ENCODE measurements around the gene SBK3. TPM values are rescaled to one million over a fixed set of nuclear protein-coding genes. Genes with fewer than 3 reads are reported as not detected.

The SBK3 gene
- polyA plus RNA-seq, 1 of the 3 experiments (the other 2 are of a cell fraction): 0.03 TPM

DNA sequence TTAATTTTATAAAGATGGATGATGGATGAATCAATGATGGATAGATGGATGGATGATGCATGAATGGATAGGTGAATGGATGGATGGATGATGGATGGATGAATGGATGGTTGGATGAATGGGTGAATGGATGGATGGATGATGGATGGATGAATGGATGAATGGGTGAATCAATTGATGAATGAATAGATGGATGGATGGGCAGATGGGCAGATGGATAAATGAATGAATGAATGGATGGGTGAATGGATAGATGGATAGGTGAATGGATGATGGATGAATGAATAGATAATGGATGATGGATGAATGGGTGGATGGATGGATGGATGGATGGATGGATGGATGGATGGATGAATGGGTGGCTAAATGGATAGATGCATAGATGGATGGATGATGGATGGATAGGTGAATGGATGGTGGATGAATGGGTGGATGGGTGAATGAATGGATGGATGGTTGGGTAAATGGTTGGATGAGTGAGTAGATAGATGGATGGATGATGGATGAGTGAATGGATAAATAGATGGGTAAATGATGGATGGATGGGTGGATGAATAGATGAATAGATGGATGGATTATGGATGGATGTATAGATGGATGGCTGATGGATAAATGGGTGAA, 22.5 kb upstream of the SBK3 start:
- POLR2A ChIA-PET: no interaction called here
- no peaks in the 10 kb centered on the region for H3K9me2 ChIP-seq
- H3F3A ChIP-seq (replicated peaks; ENCODE audit: insufficient read depth): no peaks in the 10 kb centered on the region
- H3K79me2 ChIP-seq (ENCODE audit: insufficient read depth): no peaks in the 10 kb centered on the region
- H3K9me3 ChIP-seq: no peaks in the 10 kb centered on the region
- H4K20me1 ChIP-seq (ENCODE audit: insufficient read depth): no peaks in the 10 kb centered on the region
- no peak for TF ChIP-seq MEF2A (IDR thresholded peaks at IDR 0.05; ENCODE audit: borderline replicate concordance, low read depth)
- no peak for TF ChIP-seq EZH2phosphoT487 (IDR thresholded peaks at IDR 0.05; ENCODE audit: borderline replicate concordance, low read depth)
- TF ChIP-seq POLR2AphosphoS5 (IDR thresholded peaks at IDR 0.05; ENCODE audit: low read depth, low read length): no peak
- TF ChIP-seq SMC3 (IDR thresholded peaks at IDR 0.05; ENCODE audit: low read depth, low read length): no peak
- TF ChIP-seq CTCF (IDR thresholded peaks at IDR 0.05): no peak
- no peak for TF ChIP-seq RFX5 (IDR thresholded peaks at IDR 0.05; ENCODE audit: low read length)
- no peak for TF ChIP-seq GATA2 (CRISPR knock-in tag; IDR thresholded peaks at IDR 0.05)
- no peak for TF ChIP-seq FOXJ3 (CRISPR knock-in tag; IDR thresholded peaks at IDR 0.05)
- no peak for TF ChIP-seq FOSL2 (IDR thresholded peaks at IDR 0.05; ENCODE audit: borderline replicate concordance, low read depth)
- TF ChIP-seq EP300 (IDR thresholded peaks at IDR 0.05; ENCODE audit: borderline replicate concordance in 1 of 2, low read depth in 1 of 2, low read length in 1 of 2): no peak
- TF ChIP-seq PBX3 (IDR thresholded peaks at IDR 0.05): no peak
- H3K36me3 ChIP-seq (replicated peaks in 1 of 2; ENCODE audit: control insufficient read depth in 1 of 2, insufficient read depth in 2 of 2, low read length in 1 of 2): no peaks in the 10 kb centered on the region
- H2AFZ ChIP-seq (ENCODE audit: low read depth): no peak overlapping the region
- no peaks in the 10 kb centered on the region for H3K4me1 ChIP-seq (ENCODE audit: control insufficient read depth in 1 of 2, insufficient read depth in 2 of 2, low read depth in 1 of 2, low read length in 1 of 2)
- H3K9ac ChIP-seq: no peak overlapping the region
- no peak overlapping the region for H3K4me3 ChIP-seq (ENCODE audit: low read depth in 2 of 2, low read length in 1 of 2)
- H3K27me3 ChIP-seq (ENCODE audit: insufficient read depth): no peaks in the 10 kb centered on the region
- H3K4me2 ChIP-seq: no peak overlapping the region
- CTCF ChIA-PET: interaction anchor here (1.2 kb wide), 1 partner anchor 13 kb away, joined by 3 read pairs; the partner anchor contains the start of gene ZNF579
- H3K27ac ChIP-seq (ENCODE audit: low read depth in 2 of 2, low read length in 1 of 2): no peak overlapping the region
- no peak for DNase-seq

DNA sequence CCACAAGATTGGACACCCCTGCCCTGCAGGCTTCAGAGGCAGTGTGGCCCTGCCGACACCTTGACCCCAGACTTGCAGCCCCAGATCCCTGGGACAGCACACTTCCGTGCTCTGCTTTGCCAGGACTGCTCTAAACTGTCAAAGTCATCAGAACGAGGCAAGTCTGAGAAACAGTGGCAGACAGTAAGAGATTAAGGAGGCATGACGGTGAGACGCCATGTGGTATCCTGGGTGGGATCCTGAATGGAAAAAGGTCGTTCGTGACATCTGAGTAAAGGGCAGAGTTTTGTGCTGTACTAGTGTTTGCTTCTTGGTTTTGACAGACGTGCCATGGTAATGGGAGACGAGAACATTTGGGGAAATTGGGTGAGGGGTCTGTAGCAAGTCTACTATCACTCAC, 21.5 kb upstream of the SBK3 start:
- no peaks in the 10 kb centered on the region for H3K9me3 ChIP-seq
- no peak for DNase-seq
- no peaks in the 10 kb centered on the region for H3K36me3 ChIP-seq (replicated peaks in 1 of 2; ENCODE audit: control insufficient read depth in 1 of 2, insufficient read depth in 2 of 2, low read length in 1 of 2)
- H3K79me2 ChIP-seq (ENCODE audit: insufficient read depth): no peaks in the 10 kb centered on the region
- no peaks in the 10 kb centered on the region for H3F3A ChIP-seq (replicated peaks; ENCODE audit: insufficient read depth)
- no peak overlapping the region for H3K4me3 ChIP-seq (ENCODE audit: low read depth in 2 of 2, low read length in 1 of 2)
- H3K9me2 ChIP-seq: no peaks in the 10 kb centered on the region
- no peak overlapping the region for H3K4me2 ChIP-seq
- H3K27ac ChIP-seq (ENCODE audit: low read depth in 2 of 2, low read length in 1 of 2): no peak overlapping the region
- no peak overlapping the region for H3K9ac ChIP-seq
- H2AFZ ChIP-seq (ENCODE audit: low read depth): no peak overlapping the region
- ChIA-PET CTCF (interaction anchor here (1.2 kb wide), 1 partner anchor 14 kb away, joined by 3 read pairs; the partner anchor contains the start of gene ZNF579), POLR2A (no interaction called here)
- 36% methylated on average over 9 of the region's 9 CpGs for WGBS (ENCODE audit: low lambda C conversion rate)
- TF ChIP-seq FOSL2 (IDR thresholded peaks at IDR 0.05; ENCODE audit: borderline replicate concordance, low read depth): no peak
- no peak for TF ChIP-seq MEF2A (IDR thresholded peaks at IDR 0.05; ENCODE audit: borderline replicate concordance, low read depth)
- TF ChIP-seq USF2 (IDR thresholded peaks at IDR 0.05; ENCODE audit: borderline replicate concordance, low read depth, low read length): no peak
- TF ChIP-seq YY1 (IDR thresholded peaks at IDR 0.05; ENCODE audit: low read depth): no peak
- no peak for TF ChIP-seq MAX (IDR thresholded peaks at IDR 0.05; ENCODE audit: low read depth)
- no peak for TF ChIP-seq FOXM1 (IDR thresholded peaks at IDR 0.05; ENCODE audit: low read depth)
- TF ChIP-seq RAD21 (IDR thresholded peaks at IDR 0.05; ENCODE audit: low read length): no peak
- no peak for TF ChIP-seq EP300 (IDR thresholded peaks at IDR 0.05; ENCODE audit: borderline replicate concordance in 1 of 2, low read depth in 1 of 2, low read length in 1 of 2)
- TF ChIP-seq POLR2AphosphoS5 (IDR thresholded peaks at IDR 0.05; ENCODE audit: low read depth, low read length): no peak
- TF ChIP-seq RXRA (IDR thresholded peaks at IDR 0.05; ENCODE audit: borderline replicate concordance, low read depth): no peak
- TF ChIP-seq, protein P1, sequence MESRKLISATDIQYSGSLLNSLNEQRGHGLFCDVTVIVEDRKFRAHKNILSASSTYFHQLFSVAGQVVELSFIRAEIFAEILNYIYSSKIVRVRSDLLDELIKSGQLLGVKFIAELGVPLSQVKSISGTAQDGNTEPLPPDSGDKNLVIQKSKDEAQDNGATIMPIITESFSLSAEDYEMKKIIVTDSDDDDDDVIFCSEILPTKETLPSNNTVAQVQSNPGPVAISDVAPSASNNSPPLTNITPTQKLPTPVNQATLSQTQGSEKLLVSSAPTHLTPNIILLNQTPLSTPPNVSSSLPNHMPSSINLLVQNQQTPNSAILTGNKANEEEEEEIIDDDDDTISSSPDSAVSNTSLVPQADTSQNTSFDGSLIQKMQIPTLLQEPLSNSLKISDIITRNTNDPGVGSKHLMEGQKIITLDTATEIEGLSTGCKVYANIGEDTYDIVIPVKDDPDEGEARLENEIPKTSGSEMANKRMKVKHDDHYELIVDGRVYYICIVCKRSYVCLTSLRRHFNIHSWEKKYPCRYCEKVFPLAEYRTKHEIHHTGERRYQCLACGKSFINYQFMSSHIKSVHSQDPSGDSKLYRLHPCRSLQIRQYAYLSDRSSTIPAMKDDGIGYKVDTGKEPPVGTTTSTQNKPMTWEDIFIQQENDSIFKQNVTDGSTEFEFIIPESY (IDR thresholded peaks at IDR 0.05; ENCODE audit: borderline replicate concordance, low read depth): no peak
- TF ChIP-seq NFIC (IDR thresholded peaks at IDR 0.05; ENCODE audit: borderline replicate concordance): no peak
- no peak for TF ChIP-seq NRF1 (IDR thresholded peaks at IDR 0.05; ENCODE audit: low read depth, low read length)
- TF ChIP-seq GABPA (IDR thresholded peaks at IDR 0.05; ENCODE audit: low read depth): no peak
- TF ChIP-seq RFX5 (IDR thresholded peaks at IDR 0.05; ENCODE audit: low read length): no peak
- no peaks in the 10 kb centered on the region for H3K4me1 ChIP-seq (ENCODE audit: control insufficient read depth in 1 of 2, insufficient read depth in 2 of 2, low read depth in 1 of 2, low read length in 1 of 2)
- no peaks in the 10 kb centered on the region for H4K20me1 ChIP-seq (ENCODE audit: insufficient read depth)
- no peaks in the 10 kb centered on the region for H3K27me3 ChIP-seq (ENCODE audit: insufficient read depth)
